MM.1S (cell line): ENCODE measurements around the gene MAP3K20.

ENCODE experiments used
- DNase-seq: peaks from one replicate; pipeline ENCODE4 v3.0.0-alpha.2; 2015
- H2AFZ ChIP-seq: fragments of 300-600 bp; sonication (generic); 2 replicates; pipeline ENCODE4 v1.6.0; 2016; ENCODE audit warnings: antibody characterized with exemption, low read length
- H3F3A ChIP-seq: fragments of 300-600 bp; sonication (generic); 2 replicates; pipeline ENCODE4 v1.6.1; 2016; ENCODE audit warnings: mild to moderate bottlenecking, antibody characterized with exemption, low read length, moderate library complexity, mixed read lengths; ENCODE audit not compliant: insufficient read depth
- H3K27ac ChIP-seq: fragments of 300-600 bp; sonication (generic); 2 replicates; pipeline ENCODE4 v1.5.1; 2016; ENCODE audit warnings: mild to moderate bottlenecking, low read length
- H3K27me3 ChIP-seq: fragments of 300-600 bp; sonication (generic); replicated peaks from 2 replicates; pipeline ENCODE4 v1.6.0; 2016; ENCODE audit warnings: low read length; ENCODE audit not compliant: insufficient read depth
- H3K36me3 ChIP-seq: fragments of 300-600 bp; sonication (generic); replicated peaks from 2 replicates; pipeline ENCODE4 v1.6.1; 2016; ENCODE audit warnings: mild to moderate bottlenecking, low read length, mixed read lengths; ENCODE audit not compliant: insufficient read depth
- H3K4me1 ChIP-seq: fragments of 300-600 bp; sonication (generic); 2 replicates; pipeline ENCODE4 v1.6.1; 2016; ENCODE audit warnings: low read length, mixed read lengths
- H3K4me2 ChIP-seq: fragments of 300-600 bp; sonication (generic); 2 replicates; pipeline ENCODE4 v1.6.0; 2016; ENCODE audit warnings: low read depth, low read length
- H3K4me3 ChIP-seq: fragments of 300-600 bp; sonication (generic); 2 replicates; pipeline ENCODE4 v1.5.1; 2016; ENCODE audit warnings: low read length, mixed read lengths
- H3K79me2 ChIP-seq: fragments of 300-600 bp; sonication (generic); 2 replicates; pipeline ENCODE4 v1.6.1; 2016; ENCODE audit warnings: mixed run types, low read length, mixed read lengths
- H3K9ac ChIP-seq: fragments of 300-600 bp; sonication (generic); 2 replicates; pipeline ENCODE4 v1.6.1; 2016; ENCODE audit warnings: low read length, mixed read lengths
- H3K9me2 ChIP-seq: fragments of 300-600 bp; sonication (generic); replicated peaks from 2 replicates; pipeline ENCODE4 v1.6.1; 2016; ENCODE audit warnings: mild to moderate bottlenecking, low read length, mixed read lengths; ENCODE audit not compliant: insufficient read depth
- H3K9me3 ChIP-seq: fragments of 300-600 bp; sonication (generic); replicated peaks from 2 replicates; pipeline ENCODE4 v1.6.1; 2016; ENCODE audit warnings: mild to moderate bottlenecking, low read length, mixed read lengths; ENCODE audit not compliant: insufficient read depth
- H4K20me1 ChIP-seq: fragments of 300-600 bp; sonication (generic); 2 replicates; pipeline ENCODE4 v1.6.1; 2016; ENCODE audit warnings: mild to moderate bottlenecking, low read length, moderate library complexity, mixed read lengths; ENCODE audit not compliant: insufficient read depth
- CTCF ChIP-seq: fragments of 300-600 bp; sonication (generic); IDR thresholded peaks from 2 replicates; pipeline ENCODE4 v1.5.1; 2016; ENCODE audit warnings: antibody characterized with exemption, low read length, mixed read lengths
- EZH2 ChIP-seq: fragments of 300-600 bp; sonication (generic); optimal IDR thresholded peaks from 2 replicates; pipeline ENCODE3; 2017; ENCODE audit warnings: low read depth, mild to moderate bottlenecking, antibody characterized with exemption, low read length, mixed read lengths
- EZH2phosphoT487 ChIP-seq: fragments of 300-600 bp; sonication (generic); IDR thresholded peaks from 2 replicates; pipeline ENCODE4 v1.6.1; 2018; ENCODE audit warnings: antibody characterized with exemption, low read length

MAP3K20 gene

DNA sequence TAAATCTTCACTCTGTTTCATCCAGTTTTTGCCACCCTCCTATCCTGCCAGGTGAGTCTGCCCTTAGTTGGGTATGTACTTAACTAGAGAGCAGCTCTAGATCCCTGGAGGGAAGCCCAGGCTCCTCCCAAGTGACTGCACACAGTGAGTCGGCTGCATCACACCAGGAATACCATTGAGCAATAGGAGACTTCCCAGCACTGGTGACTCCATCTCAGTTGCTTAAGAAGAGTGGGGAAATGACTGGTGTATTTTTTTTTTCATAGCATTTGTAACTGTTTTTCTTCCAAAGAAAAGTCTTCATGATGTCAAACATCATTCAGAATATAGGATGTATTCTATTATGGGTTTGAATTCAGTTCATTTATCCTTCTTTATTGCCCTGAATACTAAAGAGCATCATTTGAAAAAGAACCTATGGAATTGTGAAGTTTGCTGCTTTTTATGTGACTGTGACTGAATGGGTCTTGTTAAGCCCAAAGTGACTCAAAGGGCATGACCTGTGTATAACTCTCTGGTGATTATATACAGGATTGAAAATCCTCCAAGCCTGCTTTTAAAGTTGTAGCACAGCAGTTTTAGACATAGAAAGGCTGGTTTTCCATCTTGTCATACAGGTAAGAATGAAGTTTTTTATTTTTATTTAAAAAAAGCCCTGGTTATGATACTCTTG, 84.3 kb downstream of the MAP3K20 start:
- Histone ChIP-seq H3K4me3 (no peak overlapping the region), H3K27me3 (no peaks in the 10 kb centered on the region), H3K9me2 (no peaks in the 10 kb centered on the region), H3K4me2 (no peak overlapping the region), H3K36me3 (no peaks in the 10 kb centered on the region), H3K9me3 (no peaks in the 10 kb centered on the region), H3K27ac (no peak overlapping the region), H2AFZ (no peak overlapping the region), H3K4me1 (no peaks in the 10 kb centered on the region), H3K79me2 (no peaks in the 10 kb centered on the region), H4K20me1 (no peaks in the 10 kb centered on the region), H3F3A (no peaks in the 10 kb centered on the region), H3K9ac (no peak overlapping the region)
- TF ChIP-seq CTCF (no peak), EZH2phosphoT487 (no peak), EZH2 (no peak)
- DNase-seq, result no peak

DNA sequence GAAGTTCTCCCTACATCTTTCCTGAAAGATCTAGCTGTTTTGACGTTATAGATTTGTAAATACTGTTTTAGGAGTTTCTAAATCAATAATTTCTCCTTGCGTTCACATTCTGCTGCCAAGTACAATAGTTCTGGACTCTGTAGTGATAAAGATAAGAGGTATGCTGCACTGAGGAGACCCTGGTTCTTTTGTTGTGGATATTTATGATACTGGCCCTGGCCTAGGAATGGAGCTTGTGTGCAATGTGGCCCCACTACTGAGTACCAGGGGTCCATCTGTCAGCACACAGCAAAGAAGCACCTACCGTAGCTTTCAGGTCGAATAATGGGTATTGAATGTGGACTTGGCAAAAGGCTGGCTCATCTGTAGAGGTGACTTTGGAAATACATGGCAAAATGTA, 85.0 kb downstream of the MAP3K20 start:
- no peak for DNase-seq
- Histone ChIP-seq H3K36me3 (no peaks in the 10 kb centered on the region), H3K27me3 (no peaks in the 10 kb centered on the region), H3K79me2 (no peaks in the 10 kb centered on the region), H3K4me3 (no peak overlapping the region), H3K9me3 (no peaks in the 10 kb centered on the region), H3K27ac (no peak overlapping the region), H3K4me2 (no peak overlapping the region), H3F3A (no peaks in the 10 kb centered on the region), H3K4me1 (no peaks in the 10 kb centered on the region), H4K20me1 (no peaks in the 10 kb centered on the region), H2AFZ (no peak overlapping the region), H3K9ac (no peak overlapping the region), H3K9me2 (no peaks in the 10 kb centered on the region)
- TF ChIP-seq CTCF, result no peak
- no peak for TF ChIP-seq EZH2phosphoT487
- TF ChIP-seq EZH2, result no peak

- Histone ChIP-seq H3K4me2 (no peak overlapping the region), H4K20me1 (no peaks in the 10 kb centered on the region), H3K4me3 (no peak overlapping the region), H3F3A (no peaks in the 10 kb centered on the region), H3K9me2 (no peaks in the 10 kb centered on the region), H3K36me3 (no peaks in the 10 kb centered on the region), H2AFZ (no peak overlapping the region), H3K79me2 (no peaks in the 10 kb centered on the region), H3K9me3 (no peaks in the 10 kb centered on the region; the same call in 1 of the 2 replicates), H3K27me3 (no peaks in the 10 kb centered on the region), H3K9ac (no peak overlapping the region), H3K4me1 (no peaks in the 10 kb centered on the region), H3K27ac (no peak overlapping the region)
- DNase-seq, result no peak
- TF ChIP-seq CTCF (no peak), EZH2 (no peak)
These were observed 85.4 kb downstream of the MAP3K20 start for GRCh38 chr2:173161040-173161439.
